ENCODE data around the gene CDV3.
A peak's percentile ranks its signal among the peaks of the same experiment; 100 is the strongest.

Gene CDV3

GRCh38 chr3:133570139-133570936, 3.1 kb upstream of the CDV3 start:
- DNase-seq, result no peak

- DNase-seq, result no peak
Observed at GRCh38 chr3:133570937-133571320, 2.6 kb upstream of the CDV3 start.

- DNase-seq, result no peak
Observed at GRCh38 chr3:133572158-133573053, 1.1 kb upstream of the CDV3 start.

GRCh38 chr3:133573054-133573628, 345 bp upstream of the CDV3 start:
- no peak for DNase-seq

- no peak for DNase-seq
Observed at GRCh38 chr3:133574260-133574881, 885 bp downstream of the CDV3 start.

- no peak for DNase-seq
Observed at GRCh38 chr3:133575086-133575485, 1.6 kb downstream of the CDV3 start.

GRCh38 chr3:133576169-133576568, 2.7 kb downstream of the CDV3 start:
- DNase-seq, result no peak

- no peak for DNase-seq
Observed at GRCh38 chr3:133578548-133579191, 5.2 kb downstream of the CDV3 start.

- DNase-seq, result no peak
Observed at GRCh38 chr3:133583396-133583795, 9.9 kb downstream of the CDV3 start.

GRCh38 chr3:133588035-133588434, 14.5 kb downstream of the CDV3 start:
- no peak for DNase-seq

GRCh38 chr3:133588784-133589465, 15.4 kb downstream of the CDV3 start:
- DNase-seq, result peak in 1 of 2 experiments; percentile 9

- no peak for DNase-seq
Observed at GRCh38 chr3:133589503-133589902, 16.0 kb downstream of the CDV3 start.

- no peak for DNase-seq
Observed at GRCh38 chr3:133591271-133591742, 17.8 kb downstream of the CDV3 start.

GRCh38 chr3:133592843-133593242, 19.4 kb downstream of the CDV3 start:
- DNase-seq, result no peak

GRCh38 chr3:133593243-133593642, 19.8 kb downstream of the CDV3 start:
- no peak for DNase-seq

- DNase-seq, result no peak
Observed at GRCh38 chr3:133595341-133595740, 21.9 kb downstream of the CDV3 start.

GRCh38 chr3:133598405-133598804, 24.9 kb downstream of the CDV3 start:
- DNase-seq, result no peak

GRCh38 chr3:133599280-133599679, 25.8 kb downstream of the CDV3 start:
- no peak for DNase-seq

GRCh38 chr3:133600572-133601081, 27.1 kb downstream of the CDV3 start:
- DNase-seq, result no peak

- no peak for DNase-seq
Observed at GRCh38 chr3:133606342-133606741, 32.9 kb downstream of the CDV3 start.

GRCh38 chr3:133606902-133607301, 33.4 kb downstream of the CDV3 start:
- DNase-seq, result no peak

GRCh38 chr3:133607816-133608215, 34.3 kb downstream of the CDV3 start:
- DNase-seq, result no peak

Measured in AML-193 (cell line).